HCT116 (cell line): ENCODE measurements around the gene GALNT6. TPM values are rescaled to one million over a fixed set of nuclear protein-coding genes. Genes with fewer than 3 reads are reported as not detected.

Source experiments
- ATAC-seq: fragments of 200-7000 bp; cut with Tn5 transposase; 2 replicates; pipeline ENCODE4 v1.9.1; 2020; ENCODE audit warnings: mild to moderate bottlenecking, moderate library complexity
- BruUV-seq: library from RNA; stranded (reverse); fragments of 400-500 nt; replicated peaks from 2 replicates; lab custom pipeline; 2021; lab: Mats Ljungman, UMichigan
- CTCF ChIA-PET: fragments of 300-600 bp; sonication (Branson Sonifier 250); formaldehyde crosslinking; loops from one replicate; lab custom pipeline; 2021; ENCODE audit warnings: antibody characterized with exemption; lab: Charles Lee
- POLR2A ChIA-PET: fragments of 300-600, 350-600 bp; sonication (Branson Sonifier 250); formaldehyde crosslinking; loops from one replicate; lab custom pipeline; 2021; ENCODE audit warnings: antibody characterized with exemption; lab: Charles Lee
- RAD21 ChIA-PET, 2 experiments: fragments of 300-600 bp; sonication (Branson Sonifier 250); formaldehyde crosslinking; loops; one replicate each; lab custom pipeline; 2023; ENCODE audit warnings: low total read pairs in 2 of 2; ENCODE audit not compliant: uncharacterized antibody in 2 of 2, unreplicated experiment in 2 of 2, low non-redundant PET in 1 of 2; lab: Charles Lee
- DNase-seq: peaks from one replicate; pipeline ENCODE4 v3.0.0-alpha.2; 2010; ENCODE audit warnings: low read depth, low spot score
- H2AFZ ChIP-seq: fragments of 200-600 bp; shearing (Covaris generic), sonication (generic); 2 replicates; pipeline ENCODE4 v1.6.1; 2017; ENCODE audit warnings: low read depth, mixed run types, mixed read lengths, antibody characterized with exemption, low read length; ENCODE audit not compliant: poor library complexity, severe bottlenecking
- H3K27ac ChIP-seq: 2 replicates; pipeline ENCODE4 v1.5.1; 2012; ENCODE audit warnings: low read depth, low read length
- H3K27me3 ChIP-seq: fragments of 200-600 bp; sonication (generic); 2 replicates; pipeline ENCODE4 v1.6.1; 2016; ENCODE audit warnings: mixed run types, low read length, mixed read lengths; ENCODE audit not compliant: insufficient read depth
- H3K36me3 ChIP-seq, 2 experiments: fragments of 200-500 bp in 1 of 2; fragments of 200-600 bp in 1 of 2; sonication (Bioruptor generic) in 1 of 2; sonication (generic) in 1 of 2; 2 replicates each; pipeline versions ENCODE4 v1.5.1 to v1.6.1; 2014 to 2016; ENCODE audit warnings: low read length in 2 of 2, inconsistent platforms in 1 of 2, mixed read lengths in 1 of 2, mixed run types in 1 of 2; ENCODE audit not compliant: insufficient read depth in 2 of 2, control insufficient read depth in 1 of 2
- H3K4me1 ChIP-seq, 2 experiments: fragments of 200-600 bp in 1 of 2; sonication (generic) in 1 of 2; 2 replicates each; pipeline versions ENCODE4 v1.5.1 to v1.6.1; 2012 to 2017; ENCODE audit warnings: low read length in 2 of 2, inconsistent platforms in 1 of 2, mild to moderate bottlenecking in 1 of 2, mixed read lengths in 1 of 2, mixed run types in 1 of 2, moderate library complexity in 1 of 2; ENCODE audit not compliant: insufficient read depth in 2 of 2, control insufficient read depth in 1 of 2
- H3K4me2 ChIP-seq: fragments of 200-600 bp; sonication (generic); 2 replicates; pipeline ENCODE4 v1.6.1; 2017; ENCODE audit warnings: mixed run types, low read length, mixed read lengths
- H3K4me3 ChIP-seq, 2 experiments: fragments of 200-600 bp in 1 of 2; sonication (generic) in 1 of 2; replicated peaks in 1 of 2; 2 replicates each; pipeline ENCODE4 v1.5.1; 2011 to 2016; ENCODE audit warnings: low read length in 2 of 2, control low read depth in 1 of 2, low read depth in 1 of 2, mild to moderate bottlenecking in 1 of 2, mixed read lengths in 1 of 2, mixed run types in 1 of 2
- H3K79me2 ChIP-seq: fragments of 200-600 bp; sonication (generic); 2 replicates; pipeline ENCODE4 v1.6.1; 2017; ENCODE audit warnings: mild to moderate bottlenecking, mixed run types, low read length, moderate library complexity, mixed read lengths; ENCODE audit not compliant: insufficient read depth
- H3K9ac ChIP-seq: fragments of 200-600 bp; sonication (generic); 2 replicates; pipeline ENCODE4 v1.6.1; 2016; ENCODE audit warnings: low read length, mixed read lengths
- H3K9me2 ChIP-seq: fragments of 200-600 bp; sonication (generic), shearing (Covaris generic); 2 replicates; pipeline ENCODE4 v1.6.1; 2017; ENCODE audit warnings: mixed run types, mild to moderate bottlenecking, moderate library complexity; ENCODE audit not compliant: insufficient read depth
- H3K9me3 ChIP-seq, 2 experiments: fragments of 200-500 bp in 1 of 2; fragments of 200-600 bp in 1 of 2; sonication (Bioruptor generic) in 1 of 2; sonication (generic) in 1 of 2; 2 replicates each; pipeline ENCODE4 v1.6.1; 2014 to 2017; ENCODE audit warnings: low read length in 2 of 2, mixed read lengths in 2 of 2, inconsistent platforms in 1 of 2, low read depth in 1 of 2, mild to moderate bottlenecking in 1 of 2, mixed run types in 1 of 2, moderate library complexity in 1 of 2; ENCODE audit not compliant: control insufficient read depth in 1 of 2, insufficient read depth in 1 of 2
- H4K20me1 ChIP-seq: fragments of 200-600 bp; sonication (generic), shearing (Covaris generic); 2 replicates; pipeline ENCODE4 v1.6.1; 2017; ENCODE audit warnings: mixed run types, mild to moderate bottlenecking, moderate library complexity; ENCODE audit not compliant: insufficient read depth
- ATF3 ChIP-seq: IDR thresholded peaks from 2 replicates; pipeline ENCODE4 v1.6.1; 2012
- EGR1 ChIP-seq: IDR thresholded peaks from 2 replicates; pipeline ENCODE4 v1.6.1; 2012; ENCODE audit warnings: low read depth
- ELF1 ChIP-seq: IDR thresholded peaks from 2 replicates; pipeline ENCODE4 v1.6.1; 2012; ENCODE audit warnings: low read depth, borderline replicate concordance
- RAD21 ChIP-seq: IDR thresholded peaks from 2 replicates; pipeline ENCODE4 v1.6.1; 2012; ENCODE audit warnings: low read depth, mild to moderate bottlenecking
- SIN3A ChIP-seq: IDR thresholded peaks from 2 replicates; pipeline ENCODE4 v1.6.1; 2012; ENCODE audit warnings: low read depth
- TCF7L2 ChIP-seq: IDR thresholded peaks from 2 replicates; pipeline ENCODE4 v1.7.0; 2011; ENCODE audit warnings: borderline replicate concordance, inconsistent platforms; ENCODE audit not compliant: insufficient read depth, insufficient read length; ENCODE audit errors: extremely low read depth
- ZBTB33 ChIP-seq: IDR thresholded peaks from 2 replicates; pipeline ENCODE4 v1.6.1; 2011; ENCODE audit warnings: mild to moderate bottlenecking, low read length, moderate library complexity; ENCODE audit not compliant: insufficient replicate concordance; ENCODE audit errors: extremely low read depth
- ZNF274 ChIP-seq: fragments of 200-500 bp; sonication (Bioruptor generic); IDR thresholded peaks from 2 replicates; pipeline ENCODE4 v1.6.1; 2014; ENCODE audit warnings: mild to moderate bottlenecking, low read depth, low read length, inconsistent platforms
- intact Hi-C: fragments of 100-400 bp; cut with micrococcal nuclease; formaldehyde crosslinking; loops from 2 replicates; pipeline ENCODE4 v1.10.0; 2022
- total RNA-seq: library from RNA; stranded (reverse); gene quantifications from one replicate; pipeline ENCODE4 v1.2.1, GENCODE V29; 2021; ENCODE audit not compliant: unreplicated experiment

Gene GALNT6
- total RNA-seq, 1 experiment from 2014 or later = 16.4 TPM

- no peaks in the 10 kb centered on the region for H3K36me3 ChIP-seq
- no peak overlapping the region for H2AFZ ChIP-seq
- H3K4me3 ChIP-seq = no peak overlapping the region
- H3K27ac ChIP-seq = no peak overlapping the region
- intact Hi-C loops = no loop called here
- DNase-seq (no peak), ATAC-seq (no peak)
- RAD21 ChIA-PET = no interaction called here
- POLR2A ChIA-PET = no interaction called here
- TF ChIP-seq EGR1 (no peak), ATF3 (no peak), ELF1 (no peak), ZNF274 (no peak), TCF7L2 (no peak), RAD21 (no peak), ZBTB33 (no peak), SIN3A (no peak)
- H4K20me1 ChIP-seq = no peaks in the 10 kb centered on the region
- H3K27me3 ChIP-seq = no peaks in the 10 kb centered on the region
- no peaks in the 10 kb centered on the region for H3K9me2 ChIP-seq
- H3K9me3 ChIP-seq = no peaks in the 10 kb centered on the region
- CTCF ChIA-PET = interaction anchor here (0.7 kb wide), 1 partner anchor 17 kb away, joined by 3 read pairs; no protein-coding TSS in a partner anchor
- no TSS peak for BruUV-seq
- no peak overlapping the region for H3K9ac ChIP-seq
- no peaks in the 10 kb centered on the region for H3K4me1 ChIP-seq
- no peaks in the 10 kb centered on the region for H3K79me2 ChIP-seq
- no peak overlapping the region for H3K4me2 ChIP-seq
These were observed 66.3 kb downstream of the GALNT6 start for GRCh38 chr12:51324953-51325352.
